Stimulated activated CD4-positive, alpha-beta T cell treated with anti-CD3 and anti-CD28 coated beads, Interleukin-4, amount 100 ng/mL, for 24 hours (primary cell): ENCODE data around the gene NIN.

Experiments used
- DNase-seq: peaks from one replicate; pipeline ENCODE4 v3.0.0-alpha.2; 2020

Gene NIN

GRCh38 chr14:50786751-50787464 lies 44.1 kb downstream of the NIN start:
- DNase-seq: no peak

DNA sequence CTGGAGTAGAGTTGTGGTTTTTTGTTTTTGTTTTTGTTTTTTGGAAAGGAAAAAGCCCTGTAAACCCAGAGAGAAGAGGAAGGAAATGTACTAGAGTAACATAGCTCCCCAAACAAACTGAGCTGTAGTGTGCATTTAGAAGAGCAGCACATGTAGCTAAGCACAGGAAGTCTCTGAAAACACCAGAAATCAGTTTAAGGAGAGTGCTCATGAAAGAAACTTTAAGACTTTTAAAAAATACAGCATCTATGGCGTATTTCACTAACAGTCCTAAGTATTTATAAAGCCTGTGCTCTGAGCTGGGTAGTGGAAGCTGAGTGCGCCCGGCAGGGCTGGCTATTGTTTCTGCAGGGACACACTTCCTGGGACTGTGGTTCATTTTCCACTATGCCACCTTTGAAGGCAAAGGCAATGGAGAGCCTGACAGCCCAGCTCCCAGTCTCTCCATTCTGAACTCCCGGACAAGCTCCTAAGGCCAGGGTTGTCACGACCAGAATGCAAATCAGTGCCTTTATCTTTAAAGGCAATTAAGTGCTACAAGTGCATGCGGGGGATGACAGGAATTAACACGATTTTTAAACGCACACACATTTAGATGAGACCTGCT lies 45.4 kb downstream of the NIN start:
- DNase-seq: no peak

- no peak for DNase-seq
These were observed 46.1 kb downstream of the NIN start for GRCh38 chr14:50784683-50785456.

GRCh38 chr14:50783563-50783962 lies 47.4 kb downstream of the NIN start:
- DNase-seq: no peak

GRCh38 chr14:50780393-50780792 lies 50.6 kb downstream of the NIN start:
- no peak for DNase-seq

- no peak for DNase-seq
These were observed 52.1 kb downstream of the NIN start for GRCh38 chr14:50778721-50779483.

DNA sequence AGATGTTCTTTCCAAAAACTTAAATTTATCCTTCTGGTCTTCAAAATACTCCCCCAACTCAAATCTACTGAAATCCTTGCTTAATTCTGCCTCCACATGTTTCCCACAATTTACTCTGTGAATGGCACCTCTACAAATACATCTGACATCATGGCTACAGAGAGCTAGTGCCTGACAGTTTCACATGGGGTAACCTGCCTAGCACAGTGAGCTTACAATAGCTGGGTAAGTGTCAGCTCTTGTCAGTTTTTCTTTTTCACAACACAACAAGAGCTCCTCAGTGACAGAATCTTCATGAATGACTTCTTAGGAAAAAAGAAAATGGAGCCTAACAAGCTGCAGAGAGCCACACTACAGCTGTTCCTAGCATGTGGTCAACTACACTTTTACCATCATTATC lies 54.4 kb downstream of the NIN start:
- DNase-seq: no peak

GRCh38 chr14:50775357-50775756 lies 55.6 kb downstream of the NIN start:
- DNase-seq: no peak

DNA sequence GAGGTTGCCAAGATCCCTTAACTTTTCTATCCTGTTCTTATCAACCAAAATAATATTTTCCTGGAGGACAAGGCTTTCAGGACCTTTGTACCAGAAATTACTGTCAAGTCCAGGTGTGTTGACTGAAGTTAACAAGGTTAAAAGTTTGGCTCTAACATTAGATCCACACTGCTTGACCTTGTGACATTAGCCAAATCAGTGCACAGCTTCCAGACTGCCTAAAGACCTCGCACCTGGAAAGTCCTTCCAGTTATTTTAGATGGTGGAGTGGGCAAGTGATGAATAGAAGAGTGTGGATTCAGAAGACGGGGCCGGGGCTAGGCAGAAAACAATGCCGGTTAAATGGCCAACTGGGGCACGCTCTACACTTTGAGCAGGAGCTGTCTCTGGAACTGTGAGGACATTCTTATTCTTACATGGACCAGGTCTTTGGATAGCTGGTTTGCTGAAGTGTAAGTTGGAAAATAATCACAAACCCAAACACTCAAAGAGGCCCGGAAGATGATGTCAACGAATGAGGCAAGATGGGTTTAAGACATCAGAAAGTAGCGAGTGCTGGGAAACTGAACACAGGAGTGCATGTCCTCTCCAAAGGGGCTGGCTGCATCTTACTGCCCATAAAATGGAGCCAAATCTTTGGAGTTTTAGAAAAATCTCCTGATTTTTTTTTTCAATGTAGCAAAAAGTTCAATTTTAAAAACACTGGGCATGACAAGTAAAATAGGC lies 56.3 kb downstream of the NIN start:
- no peak for DNase-seq

DNA sequence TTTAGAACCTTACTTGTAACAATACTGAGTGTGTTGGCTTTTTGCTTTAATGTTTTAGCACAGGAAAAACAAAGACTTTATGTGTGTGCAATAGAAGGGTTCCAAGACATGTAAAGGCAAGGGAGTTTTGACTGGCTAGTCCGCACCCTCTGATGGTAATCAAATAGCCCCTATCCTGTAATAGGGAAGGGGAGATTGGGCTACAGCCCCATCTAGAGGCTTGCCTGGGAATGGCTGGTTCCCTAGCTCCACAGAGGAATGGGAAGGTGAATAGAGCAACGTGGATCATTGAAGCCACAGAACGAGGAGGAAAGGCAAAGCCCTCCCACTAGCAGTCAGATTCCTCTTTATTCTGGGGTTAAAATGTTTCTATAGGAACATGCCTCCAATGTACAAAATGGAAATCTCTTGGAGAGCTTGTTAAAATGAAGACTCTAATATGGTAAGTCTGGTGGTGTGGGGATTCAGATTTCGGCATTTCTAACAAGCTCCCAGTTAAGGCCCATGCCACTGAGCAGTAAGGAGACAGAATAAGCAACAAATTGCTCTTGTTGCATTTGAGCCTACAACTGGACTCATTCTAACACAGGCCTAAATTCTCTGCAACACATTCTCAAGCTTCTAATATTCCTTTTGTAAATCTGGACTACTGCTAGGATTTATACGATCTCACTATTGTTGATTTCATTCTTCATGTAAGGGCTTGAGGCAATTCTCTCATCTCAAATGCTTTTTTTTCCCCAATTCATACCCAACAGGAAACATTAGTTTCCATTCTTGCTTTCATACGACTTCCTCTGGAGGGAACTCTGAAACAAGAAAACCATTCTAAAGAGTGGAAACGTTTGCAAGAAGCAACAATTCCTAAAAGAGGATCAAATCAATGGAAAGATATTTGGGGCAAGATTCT lies 57.1 kb downstream of the NIN start:
- DNase-seq: peak; percentile 37

DNA sequence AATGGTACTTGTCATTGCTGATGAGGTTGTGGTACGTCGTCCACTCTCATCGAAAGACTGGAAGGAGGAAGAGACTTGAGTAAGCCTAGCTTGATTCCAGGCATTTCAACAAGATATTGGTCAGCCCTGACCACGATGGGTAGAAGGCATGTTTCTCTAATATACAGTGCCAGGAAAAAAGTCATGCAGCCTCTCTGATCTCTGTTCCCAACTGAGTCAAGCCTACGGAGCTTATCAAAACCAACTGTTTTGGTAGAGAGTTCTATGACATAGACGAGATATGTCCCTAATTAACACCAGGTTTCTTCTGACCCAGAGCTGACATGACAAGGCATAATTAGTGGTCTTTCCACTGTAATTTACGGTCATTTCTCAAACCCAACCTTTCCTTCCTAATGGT lies 58.5 kb downstream of the NIN start:
- no peak for DNase-seq

DNA sequence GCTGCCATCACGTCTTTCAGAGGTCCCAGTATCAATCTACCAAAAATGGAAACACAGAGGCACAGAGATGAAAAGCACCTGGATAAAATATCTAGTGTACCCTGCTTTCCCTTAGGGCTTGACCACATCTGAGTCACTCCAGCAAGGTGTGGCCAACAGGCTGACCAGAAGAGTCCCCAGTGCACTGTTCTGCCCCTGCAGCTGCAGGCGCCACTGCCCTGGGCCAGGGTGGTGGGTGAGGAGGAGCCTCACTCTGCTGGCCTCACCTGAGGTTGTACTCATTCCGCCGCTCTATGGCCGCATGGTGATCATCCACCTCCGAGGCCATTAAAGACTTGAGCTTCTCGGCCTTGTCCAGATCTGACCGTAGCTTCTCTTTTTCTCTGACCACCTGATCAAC lies 60.4 kb downstream of the NIN start:
- no peak for DNase-seq

GRCh38 chr14:50769863-50770500 lies 61.0 kb downstream of the NIN start:
- no peak for DNase-seq

DNA sequence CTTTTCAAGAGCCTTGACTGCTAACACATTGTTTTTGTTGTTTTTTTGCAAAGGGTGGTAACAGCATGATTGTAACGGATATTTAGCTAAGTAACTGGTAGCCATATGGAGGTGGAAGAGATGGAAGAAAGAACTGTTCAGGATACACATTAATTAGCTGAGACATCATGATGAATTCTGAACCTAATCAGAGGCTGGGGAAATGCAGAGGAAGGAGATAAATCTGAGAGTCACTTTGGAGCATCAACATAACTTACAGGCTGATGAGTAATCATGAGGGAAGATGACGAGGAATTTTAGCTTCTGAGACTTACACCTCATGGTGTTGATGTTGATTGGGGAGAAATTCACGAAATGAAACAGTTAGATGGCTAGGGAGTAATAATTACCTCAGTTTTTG lies 62.3 kb downstream of the NIN start:
- no peak for DNase-seq

- DNase-seq: no peak
These were observed 64.5 kb downstream of the NIN start for GRCh38 chr14:50766338-50766886.

GRCh38 chr14:50763382-50764007 lies 67.5 kb downstream of the NIN start:
- no peak for DNase-seq

- no peak for DNase-seq
These were observed 68.0 kb downstream of the NIN start for GRCh38 chr14:50762931-50763300.

GRCh38 chr14:50762001-50762930 lies 68.7 kb downstream of the NIN start:
- DNase-seq: peak; percentile 66
